ACC112 (cell line): ENCODE results near the gene C1QTNF5.

Experiments used
- H2AFZ ChIP-seq: fragments of 200-600 bp; sonication (generic); one replicate; pipeline ENCODE4 v1.6.0; 2017; ENCODE audit warnings: antibody characterized with exemption, low read length; ENCODE audit not compliant: unreplicated experiment
- H3K27ac ChIP-seq: fragments of 200-600 bp; sonication (generic); 2 replicates; pipeline ENCODE4 v1.5.1; 2014; ENCODE audit warnings: low read depth, mild to moderate bottlenecking, antibody characterized with exemption, low read length, moderate library complexity
- H3K27me3 ChIP-seq: fragments of 200-600 bp; sonication (generic); 2 replicates; pipeline ENCODE4 v1.6.1; 2014; ENCODE audit warnings: mild to moderate bottlenecking, antibody characterized with exemption, low read length, moderate library complexity, mixed read lengths; ENCODE audit not compliant: insufficient read depth
- H3K36me3 ChIP-seq: fragments of 200-600 bp; sonication (generic); 2 replicates; pipeline ENCODE4 v1.6.1; 2016; ENCODE audit warnings: mild to moderate bottlenecking, antibody characterized with exemption, low read length, moderate library complexity, mixed read lengths; ENCODE audit not compliant: insufficient read depth
- H3K4me1 ChIP-seq: fragments of 200-600 bp; sonication (generic); one replicate; pipeline ENCODE4 v1.6.1; 2016; ENCODE audit warnings: low read length, mixed read lengths; ENCODE audit not compliant: insufficient read depth, unreplicated experiment, control insufficient read depth
- H3K4me3 ChIP-seq: fragments of 200-600 bp; sonication (generic); 2 replicates; pipeline ENCODE4 v1.5.1; 2014; ENCODE audit warnings: mild to moderate bottlenecking, low read depth, low read length
- H3K79me2 ChIP-seq: fragments of 200-600 bp; sonication (generic); one replicate; pipeline ENCODE4 v1.6.0; 2016; ENCODE audit warnings: low read length; ENCODE audit not compliant: control insufficient read depth, unreplicated experiment, insufficient read depth

The C1QTNF5 gene

GRCh38 chr11:119352857-119353260 is 12.2 kb upstream of the C1QTNF5 start:
- Histone ChIP-seq H3K4me3 (no peak overlapping the region), H3K27me3 (peaks cover 22% of the 10 kb centered on the region), H3K36me3 (no peaks in the 10 kb centered on the region), H3K4me1 (no peaks in the 10 kb centered on the region), H3K27ac (no peak overlapping the region), H2AFZ (no peak overlapping the region), H3K79me2 (no peaks in the 10 kb centered on the region)

GRCh38 chr11:119351232-119351631 is 10.5 kb upstream of the C1QTNF5 start:
- Histone ChIP-seq H3K36me3 (no peaks in the 10 kb centered on the region), H3K27ac (no peak overlapping the region), H3K4me1 (no peaks in the 10 kb centered on the region), H3K79me2 (no peaks in the 10 kb centered on the region), H3K4me3 (no peak overlapping the region), H3K27me3 (peaks cover 15% of the 10 kb centered on the region), H2AFZ (no peak overlapping the region)

GRCh38 chr11:119350302-119350701 is 9.6 kb upstream of the C1QTNF5 start:
- Histone ChIP-seq H3K36me3 (no peaks in the 10 kb centered on the region), H3K27me3 (peaks cover 16% of the 10 kb centered on the region), H3K4me3 (no peak overlapping the region), H2AFZ (no peak overlapping the region), H3K79me2 (no peaks in the 10 kb centered on the region), H3K27ac (no peak overlapping the region), H3K4me1 (no peaks in the 10 kb centered on the region)

GRCh38 chr11:119347940-119348605 is 7.4 kb upstream of the C1QTNF5 start:
- Histone ChIP-seq H3K27ac (no peak overlapping the region), H2AFZ (no peak overlapping the region), H3K79me2 (no peaks in the 10 kb centered on the region), H3K27me3 (peaks cover 13% of the 10 kb centered on the region), H3K36me3 (no peaks in the 10 kb centered on the region), H3K4me3 (no peak overlapping the region), H3K4me1 (no peaks in the 10 kb centered on the region)

GRCh38 chr11:119347242-119347641 is 6.6 kb upstream of the C1QTNF5 start:
- H3K36me3 ChIP-seq: no peaks in the 10 kb centered on the region
- H3K79me2 ChIP-seq: no peaks in the 10 kb centered on the region
- H3K4me1 ChIP-seq: no peaks in the 10 kb centered on the region
- H2AFZ ChIP-seq: no peak overlapping the region
- no peak overlapping the region for H3K4me3 ChIP-seq
- no peak overlapping the region for H3K27ac ChIP-seq
- H3K27me3 ChIP-seq: peaks cover 11% of the 10 kb centered on the region

GRCh38 chr11:119346605-119347004 is 5.9 kb upstream of the C1QTNF5 start, which contains the start of gene MFRP:
Gene MFRP, minus strand, starts transcription at chr11:119346705. Its CDS starts 192 bp downstream, at chr11:119346513.
- Histone ChIP-seq H3K27me3 (peaks cover 12% of the 10 kb centered on the region), H2AFZ (no peak within 1 kb of the TSS), H3K36me3 (no peaks in the 10 kb centered on the region), H3K27ac (no peak within 1 kb of the TSS), H3K4me1 (no peaks in the 10 kb centered on the region), H3K79me2 (no peaks in the 10 kb centered on the region), H3K4me3 (no peak within 1 kb of the TSS)

GRCh38 chr11:119345685-119346084 is 5.0 kb upstream of the C1QTNF5 start:
- Histone ChIP-seq H2AFZ (no peak overlapping the region), H3K4me3 (no peak overlapping the region), H3K36me3 (no peaks in the 10 kb centered on the region), H3K27ac (no peak overlapping the region), H3K79me2 (no peaks in the 10 kb centered on the region), H3K27me3 (peaks cover 19% of the 10 kb centered on the region), H3K4me1 (no peaks in the 10 kb centered on the region)

GRCh38 chr11:119344291-119345010 is 3.8 kb upstream of the C1QTNF5 start:
- no peaks in the 10 kb centered on the region for H3K4me1 ChIP-seq
- peaks cover 21% of the 10 kb centered on the region for H3K27me3 ChIP-seq
- no peaks in the 10 kb centered on the region for H3K36me3 ChIP-seq
- H3K4me3 ChIP-seq: no peak overlapping the region
- H3K79me2 ChIP-seq: no peaks in the 10 kb centered on the region
- H2AFZ ChIP-seq: no peak overlapping the region
- H3K27ac ChIP-seq: no peak overlapping the region

- peaks cover 21% of the 10 kb centered on the region for H3K27me3 ChIP-seq
- no peak overlapping the region for H3K4me3 ChIP-seq
- H3K4me1 ChIP-seq: peaks cover 5% of the 10 kb centered on the region
- H3K79me2 ChIP-seq: no peaks in the 10 kb centered on the region
- H2AFZ ChIP-seq: no peak overlapping the region
- no peak overlapping the region for H3K27ac ChIP-seq
- no peaks in the 10 kb centered on the region for H3K36me3 ChIP-seq
Observed at GRCh38 chr11:119343726-119344125, 3.0 kb upstream of the C1QTNF5 start.

GRCh38 chr11:119342362-119343130 is 1.9 kb upstream of the C1QTNF5 start:
- no peak overlapping the region for H3K27ac ChIP-seq
- no peak overlapping the region for H2AFZ ChIP-seq
- no peak overlapping the region for H3K4me3 ChIP-seq
- H3K4me1 ChIP-seq: peaks cover 17% of the 10 kb centered on the region
- H3K79me2 ChIP-seq: no peaks in the 10 kb centered on the region
- H3K27me3 ChIP-seq: peaks cover 21% of the 10 kb centered on the region
- H3K36me3 ChIP-seq: no peaks in the 10 kb centered on the region
